Hepatocyte (in vitro differentiated cells): ENCODE data around the gene EEFSEC.

Source experiments
- EZH2phosphoT487 ChIP-seq: fragments of 200-600 bp; sonication (generic); IDR thresholded peaks from one replicate; pipeline ENCODE4 v1.6.1; 2018; ENCODE audit warnings: antibody characterized with exemption, mild to moderate bottlenecking, low read depth, moderate library complexity; ENCODE audit not compliant: unreplicated experiment, severe bottlenecking
- TF ChIP-seq, protein P1 (sequence below): fragments of 200-600 bp; sonication (generic); IDR thresholded peaks from 2 replicates; pipeline ENCODE4 v1.5.1; 2016; ENCODE audit warnings: antibody characterized with exemption, mild to moderate bottlenecking; ENCODE audit not compliant: poor library complexity

DNA sequence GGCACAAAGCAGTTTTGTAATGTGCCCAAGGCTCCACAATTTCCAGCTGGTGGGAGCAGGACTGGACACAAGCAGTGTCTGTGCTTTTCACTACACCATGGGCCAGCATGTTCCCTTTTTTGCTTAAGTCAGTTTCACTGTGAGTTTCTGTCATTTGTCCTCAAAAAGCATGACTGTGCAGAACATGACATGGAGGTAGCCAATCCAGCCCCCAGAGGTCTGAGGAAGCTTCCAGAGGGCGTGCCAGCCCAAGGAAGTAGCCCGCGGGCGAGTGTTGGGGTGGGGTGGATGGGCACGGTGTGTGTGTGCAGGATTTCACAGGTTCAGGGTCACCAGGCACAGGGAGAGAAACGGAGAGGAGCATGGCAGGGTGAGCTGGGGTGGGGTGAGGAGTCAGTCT, 8.0 kb upstream of the EEFSEC start:
- TF ChIP-seq, protein P1, sequence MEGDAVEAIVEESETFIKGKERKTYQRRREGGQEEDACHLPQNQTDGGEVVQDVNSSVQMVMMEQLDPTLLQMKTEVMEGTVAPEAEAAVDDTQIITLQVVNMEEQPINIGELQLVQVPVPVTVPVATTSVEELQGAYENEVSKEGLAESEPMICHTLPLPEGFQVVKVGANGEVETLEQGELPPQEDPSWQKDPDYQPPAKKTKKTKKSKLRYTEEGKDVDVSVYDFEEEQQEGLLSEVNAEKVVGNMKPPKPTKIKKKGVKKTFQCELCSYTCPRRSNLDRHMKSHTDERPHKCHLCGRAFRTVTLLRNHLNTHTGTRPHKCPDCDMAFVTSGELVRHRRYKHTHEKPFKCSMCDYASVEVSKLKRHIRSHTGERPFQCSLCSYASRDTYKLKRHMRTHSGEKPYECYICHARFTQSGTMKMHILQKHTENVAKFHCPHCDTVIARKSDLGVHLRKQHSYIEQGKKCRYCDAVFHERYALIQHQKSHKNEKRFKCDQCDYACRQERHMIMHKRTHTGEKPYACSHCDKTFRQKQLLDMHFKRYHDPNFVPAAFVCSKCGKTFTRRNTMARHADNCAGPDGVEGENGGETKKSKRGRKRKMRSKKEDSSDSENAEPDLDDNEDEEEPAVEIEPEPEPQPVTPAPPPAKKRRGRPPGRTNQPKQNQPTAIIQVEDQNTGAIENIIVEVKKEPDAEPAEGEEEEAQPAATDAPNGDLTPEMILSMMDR = no peak
- no peak for TF ChIP-seq EZH2phosphoT487
